HG03097 (cell line): ENCODE results near the gene DDX24.

ENCODE experiments used
- ATAC-seq: cut with Tn5 transposase; IDR thresholded peaks from one replicate; pipeline ENCODE4 v1.9.1; 2021; ENCODE audit not compliant: unreplicated experiment, low FRiP score

DDX24 gene

GRCh38 chr14:94049625-94050023, 31.4 kb downstream of the DDX24 start:
- ATAC-seq = no peak

GRCh38 chr14:94048691-94049624, 32.0 kb downstream of the DDX24 start:
- no peak for ATAC-seq

- ATAC-seq = no peak
Observed at GRCh38 chr14:94047581-94047980, 33.4 kb downstream of the DDX24 start.

GRCh38 chr14:94046696-94047250, 34.2 kb downstream of the DDX24 start:
- no peak for ATAC-seq

GRCh38 chr14:94045563-94046345, 35.2 kb downstream of the DDX24 start:
- no peak for ATAC-seq

- ATAC-seq = no peak
Observed at GRCh38 chr14:94045101-94045500, 35.9 kb downstream of the DDX24 start.

GRCh38 chr14:94044476-94045091, 36.4 kb downstream of the DDX24 start:
- ATAC-seq = no peak

GRCh38 chr14:94043756-94044475, 37.1 kb downstream of the DDX24 start:
- no peak for ATAC-seq

GRCh38 chr14:94043111-94043755, 37.8 kb downstream of the DDX24 start:
- no peak for ATAC-seq

- ATAC-seq = no peak
Observed at GRCh38 chr14:94042433-94043091, 38.4 kb downstream of the DDX24 start.

GRCh38 chr14:94041551-94042346, 39.3 kb downstream of the DDX24 start:
- ATAC-seq = no peak

GRCh38 chr14:94040796-94041195, 40.2 kb downstream of the DDX24 start:
- ATAC-seq = no peak

- no peak for ATAC-seq
Observed at GRCh38 chr14:94040247-94040646, 40.8 kb downstream of the DDX24 start.

- ATAC-seq = no peak
Observed at GRCh38 chr14:94038921-94039629, 41.9 kb downstream of the DDX24 start.

- no peak for ATAC-seq
Observed at GRCh38 chr14:94038510-94038909, 42.5 kb downstream of the DDX24 start.

- no peak for ATAC-seq
Observed at GRCh38 chr14:94037954-94038353, 43.0 kb downstream of the DDX24 start.

GRCh38 chr14:94036313-94037167, 44.5 kb downstream of the DDX24 start:
- ATAC-seq = peak; percentile 81
